Cerebellar nuclear complex (tissue), 1 donor: Measurements from ENCODE around the gene TVP23A.
"Not testable (repeated sequence)": the region's sequence is repeated elsewhere in the genome, so short reads cannot be mapped to it uniquely, and the experiment has no call there.

Experiments
- DNase-seq, 2 experiments: peaks; one replicate each; lab custom pipeline; 2025; lab: John Stamatoyannopoulos, UW

Gene TVP23A

DNA sequence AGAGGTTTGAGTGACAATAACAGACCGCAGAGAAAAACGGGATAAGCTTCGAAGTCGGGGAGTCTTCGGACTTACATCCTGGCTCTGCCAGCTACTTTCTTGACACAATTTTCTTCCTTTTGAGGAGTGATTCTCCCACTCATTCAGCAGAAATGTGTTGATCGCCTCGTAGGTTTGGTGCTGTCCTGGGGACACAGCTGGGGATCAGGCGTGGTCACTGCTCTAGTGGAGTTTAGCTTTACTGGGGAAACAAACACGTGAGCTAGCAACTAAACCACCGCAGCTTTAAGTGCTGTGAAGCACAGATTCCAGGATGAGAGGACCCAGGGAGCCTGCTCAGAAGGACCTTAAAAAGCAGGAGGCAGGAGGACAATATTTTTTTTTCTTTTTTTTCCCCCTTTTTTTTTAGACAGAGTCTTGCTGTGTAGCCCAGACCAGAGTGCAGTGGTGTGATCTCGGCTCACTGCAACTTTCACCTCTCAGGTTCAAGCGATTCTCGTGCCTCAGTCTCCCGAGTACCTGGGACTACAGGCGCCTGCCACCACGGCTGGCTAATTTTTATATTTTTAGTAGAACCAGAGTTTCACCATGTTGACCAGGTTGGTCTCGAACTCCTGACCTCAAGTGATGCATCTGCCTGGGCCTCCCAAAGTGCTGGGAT lies 74.1 kb downstream of the TVP23A start:
- DNase-seq = no peak

DNA sequence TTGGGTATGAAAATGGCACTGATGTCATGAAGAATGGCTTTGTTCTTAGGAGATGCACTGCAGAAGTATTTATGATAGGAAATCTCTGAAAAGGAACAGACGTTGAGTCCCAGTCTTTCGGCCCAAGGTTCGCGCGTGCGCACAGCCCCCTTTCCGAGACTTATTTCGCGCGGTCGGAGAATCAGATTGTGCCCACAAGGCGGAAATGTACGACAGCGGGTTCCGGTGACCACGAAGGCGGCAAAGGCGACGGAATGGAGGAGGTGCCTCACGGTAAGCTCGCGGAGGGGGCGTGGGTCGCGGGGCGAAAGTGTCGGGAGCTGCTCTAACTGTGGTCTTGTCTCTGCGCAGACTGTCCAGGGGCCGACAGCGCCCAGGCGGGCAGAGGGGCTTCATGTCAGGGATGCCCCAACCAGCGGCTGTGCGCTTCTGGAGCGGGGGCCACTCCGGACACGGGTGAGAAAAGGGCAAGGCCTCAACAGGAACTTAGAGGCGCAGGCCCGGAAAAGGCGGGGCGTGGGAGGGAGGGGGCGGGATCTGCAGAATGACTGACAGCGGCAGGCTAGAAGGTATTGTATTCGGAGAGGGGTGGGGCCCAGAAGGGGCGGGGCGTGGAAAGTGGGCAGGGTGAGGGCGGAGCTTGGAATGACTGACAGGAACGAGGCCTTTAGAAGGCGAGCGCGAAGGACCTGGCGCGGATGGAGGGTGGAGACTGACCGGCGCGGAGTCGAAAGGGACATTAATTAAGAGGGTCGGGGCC lies 74.8 kb downstream of the TVP23A start, which contains the start of gene NUBP1:
TSS of gene NUBP1 (plus strand) at position 233 of the 760 bp plus-strand sequence. CDS start at position 255, 22 bp downstream.
- peak; percentile 97 for DNase-seq

DNA sequence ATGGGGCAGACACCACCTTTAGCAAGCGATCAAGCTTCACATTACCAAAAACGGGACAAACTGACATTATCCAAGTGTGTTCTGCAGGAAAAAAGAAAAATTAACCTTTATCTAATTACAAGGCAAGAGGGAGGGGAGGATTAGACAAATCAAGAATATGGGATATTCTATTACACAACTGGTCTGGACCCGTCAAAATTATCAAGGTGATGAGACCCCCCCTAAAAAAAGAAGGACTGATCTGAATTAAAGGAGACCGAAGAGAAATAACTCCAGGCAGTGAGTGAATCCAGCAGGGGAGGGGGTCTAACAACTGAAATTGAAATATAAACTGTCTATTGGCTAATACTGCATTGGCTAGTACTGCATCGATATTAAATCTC lies 75.4 kb downstream of the TVP23A start:
- DNase-seq = no peak

DNA sequence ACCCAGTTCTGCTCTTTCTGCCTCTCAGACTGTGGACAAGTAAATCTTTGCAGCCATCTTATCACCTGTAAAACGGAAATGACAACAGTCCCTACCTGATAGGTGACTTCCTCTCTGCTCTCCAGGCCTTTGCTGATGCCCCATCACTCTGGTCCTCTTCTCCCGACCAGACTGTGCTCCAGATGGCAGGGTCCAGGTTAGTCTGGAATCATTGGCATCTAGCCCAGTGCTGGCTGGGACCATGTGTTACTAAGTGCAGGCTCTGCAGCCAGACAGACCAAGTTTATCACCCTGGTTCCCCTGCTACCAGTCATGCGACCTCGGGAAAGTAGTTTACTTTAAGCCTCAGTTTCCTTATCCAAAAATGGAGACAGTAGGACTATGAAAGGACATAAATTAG lies 76.8 kb downstream of the TVP23A start:
- peak; percentile 70 to 93 for DNase-seq

DNA sequence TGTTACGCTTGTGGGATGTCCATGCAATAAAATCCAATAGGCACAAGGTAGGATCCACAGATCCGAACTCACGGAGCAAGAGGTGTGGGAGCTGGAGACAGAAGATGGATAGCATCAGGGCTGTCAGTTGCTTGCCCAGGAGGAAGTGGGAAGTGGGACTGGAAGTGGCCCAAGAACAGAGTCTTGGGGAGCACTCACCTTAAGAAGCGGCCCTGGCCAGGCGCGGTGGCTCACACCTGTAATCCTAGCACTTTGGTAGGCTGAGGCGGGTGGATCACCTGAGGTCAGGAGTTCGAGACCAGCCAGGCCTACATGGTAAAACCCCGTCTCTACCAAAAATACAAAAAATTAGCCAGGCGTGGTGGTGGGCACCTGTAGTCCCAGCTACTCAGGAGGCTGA lies 77.3 kb downstream of the TVP23A start:
- DNase-seq = not testable (repeated sequence)

DNA sequence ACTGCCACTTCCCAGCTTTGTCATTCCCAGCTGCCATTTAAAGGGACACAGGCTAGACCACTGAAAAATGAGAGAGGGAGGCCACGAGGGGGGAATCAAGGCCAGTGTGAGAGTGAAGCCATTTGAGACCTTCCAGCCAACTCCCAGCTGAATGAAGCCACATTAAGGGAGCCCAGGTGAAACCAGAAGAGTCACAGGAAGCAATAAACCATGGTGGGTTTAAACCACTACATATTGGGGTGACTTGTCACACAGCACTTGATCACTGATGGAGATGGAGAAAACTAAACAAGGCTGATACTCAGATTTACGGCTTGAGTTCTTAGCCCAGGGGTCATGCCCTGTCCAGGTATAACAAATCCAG lies 77.8 kb downstream of the TVP23A start:
- DNase-seq = no peak

DNA sequence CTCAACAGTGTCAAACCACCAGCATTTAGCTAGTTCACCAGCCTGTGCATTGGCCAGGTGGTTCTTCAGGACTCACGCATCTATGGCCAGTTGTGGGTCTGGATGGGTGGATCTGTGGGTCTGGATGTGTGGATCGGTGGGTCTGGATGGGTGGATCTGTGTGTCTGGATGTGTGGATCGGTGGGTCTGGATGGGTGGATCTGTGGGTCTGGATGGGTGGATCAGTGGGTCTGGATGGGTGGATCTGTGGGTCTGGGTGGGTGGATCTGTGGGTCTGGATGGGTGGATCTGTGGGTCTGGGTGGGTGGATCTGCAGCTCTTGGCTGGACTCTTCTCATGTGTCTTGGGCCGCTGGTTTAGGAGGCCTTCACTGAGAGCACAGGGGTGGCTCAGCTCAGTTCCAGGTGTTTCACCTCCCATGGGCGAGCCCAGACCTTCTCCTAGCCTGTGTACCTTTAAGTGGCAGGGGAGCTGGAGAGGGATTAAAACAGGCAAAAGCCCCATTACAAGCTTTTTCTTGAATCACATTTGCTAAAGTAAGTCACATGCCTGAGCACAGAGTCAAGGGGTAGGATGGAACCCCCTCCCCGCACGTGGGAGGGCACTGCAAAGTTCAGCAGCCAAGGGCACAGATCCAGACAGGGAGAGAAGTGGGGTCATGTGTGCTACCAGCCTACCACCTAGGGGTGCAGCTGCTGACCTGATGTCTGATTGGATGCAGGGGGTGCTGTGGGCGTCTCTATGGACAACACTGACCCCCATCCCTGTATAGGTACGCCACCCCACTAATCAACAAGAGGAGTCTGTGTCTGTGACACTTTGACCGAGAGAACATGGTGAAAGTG lies 78.4 kb downstream of the TVP23A start:
- DNase-seq = no peak

DNA sequence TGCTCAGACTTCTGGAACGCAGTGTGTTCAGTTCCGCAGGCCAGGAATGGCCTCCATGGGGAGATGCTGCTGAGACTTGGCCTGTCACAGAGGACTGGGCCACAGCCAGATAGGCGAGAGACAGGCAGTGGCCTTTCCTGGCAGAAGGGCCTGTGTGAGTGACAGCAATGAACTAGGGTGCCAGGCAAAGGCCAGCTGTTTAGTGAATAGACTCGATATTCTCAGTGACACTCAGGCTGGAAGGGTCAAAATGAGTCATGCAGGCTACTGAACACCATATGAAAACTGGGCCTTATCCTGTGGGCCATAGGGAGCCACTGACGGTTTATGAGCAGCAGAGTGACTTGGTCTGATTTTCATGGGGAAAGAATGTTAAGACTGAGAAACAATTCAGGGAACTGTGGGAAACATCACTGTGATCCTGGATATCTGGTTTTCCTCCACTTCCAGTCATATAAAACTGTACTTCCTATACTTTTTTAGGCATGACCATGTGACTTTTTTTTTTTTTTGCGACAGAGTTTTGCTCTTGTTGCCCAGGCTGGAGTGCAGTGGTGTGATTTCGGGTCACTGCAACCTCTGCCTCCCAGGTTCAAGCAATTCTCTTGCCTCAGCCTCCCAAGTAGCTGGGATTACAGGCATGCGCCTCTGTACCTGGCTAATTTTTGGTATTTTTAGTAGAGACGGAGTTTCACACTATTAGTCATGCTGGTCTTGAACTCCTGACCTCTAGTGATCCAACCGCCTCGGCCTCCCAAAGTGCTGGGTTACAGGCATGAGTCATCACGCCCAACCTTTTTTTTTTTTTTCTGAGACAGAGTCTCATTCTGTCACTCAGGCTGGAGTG lies 80.1 kb downstream of the TVP23A start:
- peak in 1 of 2 experiments; percentile 59 for DNase-seq

DNA sequence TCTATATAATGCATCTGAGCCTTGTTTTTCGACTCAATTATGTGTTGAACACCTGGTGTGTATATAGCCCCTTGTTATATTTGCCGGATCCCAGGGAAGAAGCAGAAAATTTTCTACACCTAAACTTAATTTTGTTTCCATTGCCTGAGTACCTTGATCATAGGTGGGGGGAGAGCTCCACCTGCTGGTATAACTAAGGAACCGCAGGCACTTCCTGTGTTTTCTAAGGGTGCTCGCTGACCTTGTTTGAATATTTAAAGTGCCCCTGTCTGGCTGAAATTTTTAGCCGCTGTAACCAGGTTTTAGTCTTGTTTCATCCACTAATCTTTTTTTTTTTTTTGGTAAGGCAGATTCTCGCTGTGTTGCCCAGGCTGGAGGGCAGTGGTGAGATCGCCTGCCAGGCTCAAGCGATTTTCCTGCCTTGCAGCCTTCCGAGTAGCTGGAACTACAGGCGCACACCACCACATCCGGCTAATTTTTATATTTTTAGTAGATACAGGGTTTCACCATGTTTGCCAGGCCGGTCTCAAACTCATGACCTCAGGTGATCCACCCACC lies 81.4 kb downstream of the TVP23A start:
- DNase-seq = peak in 1 of 2 experiments; percentile 59

DNA sequence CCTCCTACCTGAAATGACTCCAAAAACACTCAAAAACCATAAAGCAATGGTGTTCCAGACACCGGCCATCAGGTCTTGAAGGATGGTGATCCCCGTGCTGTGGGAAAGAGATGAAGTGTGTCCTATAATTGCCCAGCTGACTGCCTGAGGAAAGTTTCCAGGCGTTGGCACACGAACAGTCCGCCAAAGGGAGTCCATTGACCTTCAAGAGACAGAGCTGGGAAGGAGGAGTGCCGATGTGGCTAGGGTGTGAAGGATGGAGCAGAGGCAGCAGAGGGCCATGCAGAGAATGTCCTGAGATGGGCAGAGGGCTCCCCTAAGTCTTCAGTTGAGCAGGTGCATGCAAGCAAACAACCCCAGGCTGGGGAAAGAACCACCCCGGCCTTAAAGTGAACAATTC lies 86.8 kb downstream of the TVP23A start:
- no peak for DNase-seq

DNA sequence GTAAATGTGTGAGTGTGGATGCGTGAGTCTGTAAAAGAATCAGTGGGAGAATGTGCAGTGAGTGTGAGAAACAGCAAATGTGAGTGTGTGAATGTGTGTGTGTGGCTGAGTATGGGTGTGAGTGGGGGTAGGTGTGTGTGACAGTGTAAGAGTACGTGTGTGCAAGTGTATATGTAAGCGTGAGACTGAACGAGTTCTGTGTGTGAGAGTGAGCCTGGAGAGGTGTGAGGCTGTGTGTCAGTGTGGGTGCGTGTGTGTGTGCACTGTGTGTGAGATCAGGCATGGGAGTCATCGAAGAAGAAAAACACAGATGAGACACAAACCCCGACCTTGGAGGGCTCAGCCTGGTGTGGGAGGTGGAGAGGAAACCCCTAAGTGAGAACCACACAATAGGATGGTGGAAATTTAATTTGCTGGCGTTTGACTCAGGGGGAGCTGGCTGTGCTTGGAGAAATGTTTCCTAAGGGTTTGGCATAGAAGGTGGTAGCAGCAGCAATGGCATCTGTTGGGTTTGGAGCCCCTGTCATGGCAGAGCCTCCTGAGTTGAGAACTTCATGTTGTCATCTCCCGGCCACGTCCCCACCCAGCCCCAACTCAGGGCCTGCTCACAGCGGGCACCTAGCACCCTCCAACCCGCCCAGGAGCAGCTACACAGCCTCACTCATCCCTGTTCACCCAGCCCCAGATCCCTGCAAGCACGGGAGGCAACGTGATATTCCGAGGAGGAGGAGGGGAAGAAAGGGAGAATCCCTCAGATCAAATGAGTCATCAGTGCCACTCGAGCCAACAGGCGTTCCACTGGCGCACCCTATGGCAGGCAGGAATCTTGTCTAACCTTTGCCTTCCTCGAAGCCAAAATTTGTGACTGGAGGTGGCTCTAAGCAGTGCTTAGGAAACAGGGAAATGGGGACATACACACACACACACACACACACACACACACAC lies 89.2 kb downstream of the TVP23A start:
- peak in 1 of 2 experiments; percentile 12 for DNase-seq

DNA sequence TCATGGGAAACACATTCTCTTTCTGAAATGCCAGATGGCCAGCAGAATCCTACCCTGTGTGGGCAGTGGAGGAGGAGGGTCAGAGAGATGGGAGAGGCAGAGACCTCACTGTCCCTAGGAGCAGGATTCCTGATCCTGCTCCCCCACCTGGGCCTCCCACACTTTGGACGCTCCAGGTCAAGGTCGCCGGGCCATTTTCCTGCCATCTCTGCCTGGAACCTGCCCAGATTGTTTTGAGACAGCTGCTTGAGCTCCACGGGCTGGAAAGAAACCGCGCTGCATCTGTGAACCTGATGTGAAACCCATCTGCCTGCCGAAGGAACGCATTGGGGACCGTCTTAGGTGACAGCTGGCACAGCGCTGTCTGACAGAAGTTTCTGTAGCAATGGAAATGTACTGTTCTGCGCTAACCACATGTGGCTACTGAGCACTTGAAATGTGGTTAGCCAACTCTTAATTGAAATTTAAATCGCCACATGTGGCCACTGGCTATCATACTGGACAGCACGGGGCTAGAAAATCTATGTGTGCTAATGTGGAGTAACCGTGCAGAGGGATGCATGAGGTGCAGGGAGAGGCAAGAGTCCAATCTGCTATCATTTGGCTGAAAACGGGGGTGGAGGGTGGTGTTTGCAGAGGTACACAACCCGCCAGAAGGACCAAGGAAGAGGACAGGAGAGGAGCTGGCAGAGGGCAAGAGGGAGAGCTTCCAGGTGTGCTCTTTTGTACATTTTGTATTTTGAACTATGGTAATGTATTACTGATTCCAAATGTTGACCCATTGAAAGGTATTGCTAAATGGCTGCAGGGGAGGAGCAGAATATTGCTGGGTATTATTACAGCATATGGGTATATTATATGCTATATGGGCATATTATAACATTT lies 90.3 kb downstream of the TVP23A start:
- no peak for DNase-seq
